ENCODE data around the gene MIPEP.
"Not testable (repeated sequence)": the region's sequence is repeated elsewhere in the genome, so short reads cannot be mapped to it uniquely, and the experiment has no call there.

MIPEP gene

DNA sequence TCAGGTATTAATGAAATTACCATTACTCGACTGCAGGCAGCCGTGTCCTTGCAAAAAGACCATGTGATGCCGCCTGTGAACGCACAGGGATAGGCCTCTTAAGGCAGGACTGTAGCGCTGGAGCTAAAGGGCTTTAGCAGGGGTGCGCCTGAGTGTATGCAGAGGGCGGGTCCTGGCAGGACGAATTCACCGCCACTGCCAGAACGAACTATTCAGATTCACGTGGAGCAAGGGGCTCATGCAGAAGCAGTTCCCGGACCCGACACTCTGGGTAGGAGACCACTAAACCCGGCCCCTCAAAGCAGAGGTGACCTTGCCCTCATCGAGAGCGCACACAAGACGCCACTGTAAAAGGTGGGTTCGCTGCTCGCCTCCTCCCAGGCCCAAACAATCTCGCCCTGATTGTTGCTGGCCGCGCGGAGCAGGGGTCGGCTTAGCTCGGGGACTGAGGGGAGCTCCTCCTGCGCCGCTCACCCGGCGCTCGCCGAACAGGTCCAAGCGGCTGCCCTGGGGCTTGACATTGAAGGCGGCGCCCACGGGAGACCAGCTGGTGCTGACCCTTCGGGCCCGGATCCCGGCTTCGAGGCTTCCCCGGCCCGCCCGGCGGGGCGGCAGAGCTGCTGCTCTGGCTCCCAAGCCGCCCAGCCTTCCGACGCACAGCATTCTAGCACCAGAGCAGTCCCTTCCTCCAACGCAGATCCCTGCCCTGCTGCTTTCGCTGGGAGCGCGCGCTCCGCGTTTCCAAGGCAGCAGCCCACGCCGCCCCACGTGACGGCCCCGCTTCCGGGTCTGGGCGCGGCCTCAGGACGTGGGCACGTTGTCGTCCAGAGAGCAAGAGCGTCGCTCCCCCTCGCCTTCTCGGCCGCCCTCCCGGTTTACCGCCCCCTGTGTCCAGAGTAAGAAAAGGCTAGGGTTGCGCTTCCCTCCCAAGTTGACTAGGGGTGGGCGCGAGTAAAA lies at the start of gene MIPEP:
MIPEP (minus strand) TSS at position 743 of the 957 bp plus-strand sequence; CDS start at position 663, 80 bp downstream.
- FAIRE-seq: peak; percentile 54

- no peak for FAIRE-seq
Measured at GRCh38 chr13:23934520-23934919, 45.3 kb upstream of the MIPEP start.

GRCh38 chr13:23928985-23929384 lies 39.8 kb upstream of the MIPEP start:
- no peak for FAIRE-seq

GRCh38 chr13:23923031-23923430 lies 33.8 kb upstream of the MIPEP start:
- no peak for FAIRE-seq

GRCh38 chr13:23922005-23922932 lies 33.1 kb upstream of the MIPEP start:
- no peak for FAIRE-seq

- peak; percentile 97 for FAIRE-seq
Measured at GRCh38 chr13:23921451-23921888, 32.3 kb upstream of the MIPEP start.

DNA sequence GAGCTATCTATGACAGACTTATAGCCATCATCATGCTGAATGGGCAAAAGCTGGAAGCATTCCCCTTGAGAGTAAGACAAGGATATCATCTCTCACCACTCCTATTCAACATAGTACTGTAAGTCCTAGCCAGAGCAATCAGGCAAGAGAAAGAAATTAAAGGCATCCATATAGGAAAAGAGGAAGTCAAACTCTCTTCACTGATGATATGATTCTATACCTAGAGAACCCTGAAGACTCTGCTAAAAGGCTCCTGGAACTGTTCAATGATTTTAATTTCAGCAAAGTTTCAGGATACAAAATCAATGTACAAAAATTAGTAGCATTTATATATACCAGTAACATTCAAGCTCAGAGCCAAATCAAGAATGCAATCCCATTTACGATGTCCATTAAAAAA lies 29.8 kb upstream of the MIPEP start:
- no peak for FAIRE-seq

GRCh38 chr13:23918208-23918607 lies 29.0 kb upstream of the MIPEP start:
- no peak for FAIRE-seq

GRCh38 chr13:23915308-23915707 lies 26.1 kb upstream of the MIPEP start:
- FAIRE-seq: no peak

GRCh38 chr13:23912469-23912868 lies 23.3 kb upstream of the MIPEP start:
- no peak for FAIRE-seq

- FAIRE-seq: no peak
Measured at GRCh38 chr13:23909606-23910005, 20.4 kb upstream of the MIPEP start.

- no peak for FAIRE-seq
Measured at GRCh38 chr13:23905766-23906165, 16.6 kb upstream of the MIPEP start.

- FAIRE-seq: no peak
Measured at GRCh38 chr13:23903906-23904280, 14.7 kb upstream of the MIPEP start.

DNA sequence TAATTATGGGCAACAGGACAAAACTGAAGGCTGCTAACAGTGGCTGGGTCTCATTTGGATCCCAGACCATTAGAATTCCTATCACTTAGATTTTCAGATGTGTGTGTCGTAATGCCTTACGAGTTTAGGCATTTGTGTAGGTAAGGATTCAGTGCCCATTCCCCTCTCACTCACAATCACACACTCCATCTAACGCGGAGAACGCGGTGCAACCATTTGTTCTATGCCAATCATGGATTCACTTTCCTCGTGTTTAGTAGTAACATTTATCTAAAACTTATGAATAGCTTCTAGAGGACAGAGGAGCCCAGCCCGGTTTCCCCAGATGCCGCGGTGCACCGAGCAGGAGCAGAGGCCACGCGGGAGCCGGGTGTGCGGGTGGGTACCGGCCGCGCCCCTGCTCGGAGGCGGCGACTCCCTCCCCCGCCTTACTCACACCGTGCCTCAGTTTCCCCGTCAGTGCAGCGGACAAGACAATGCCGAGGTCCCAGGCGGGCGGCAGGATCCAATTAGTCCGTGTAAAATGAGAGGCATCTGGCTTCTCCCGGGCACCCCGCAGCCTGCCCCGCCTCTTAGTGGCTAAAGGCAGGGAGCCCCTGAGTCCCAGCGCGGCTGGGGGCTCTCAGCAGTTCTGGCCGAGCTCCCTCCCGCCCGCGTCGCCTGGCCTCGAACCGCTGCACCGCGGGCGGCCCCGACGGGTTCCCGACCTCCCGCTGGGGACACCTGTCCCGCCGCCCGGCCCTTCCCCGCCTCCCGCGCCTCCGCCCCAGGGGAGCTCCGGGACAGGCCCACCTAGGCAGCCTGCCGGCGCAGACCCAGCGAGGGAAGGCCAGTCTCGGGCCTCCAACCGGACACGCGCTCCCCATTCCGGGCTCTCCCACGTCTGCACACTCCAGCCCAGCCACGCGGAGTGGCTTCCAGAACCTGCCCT lies 14.0 kb upstream of the MIPEP start:
- no peak for FAIRE-seq

GRCh38 chr13:23901365-23901764 lies 12.2 kb upstream of the MIPEP start:
- no peak for FAIRE-seq

GRCh38 chr13:23899555-23899954 lies 10.4 kb upstream of the MIPEP start:
- FAIRE-seq: peak; percentile 96

GRCh38 chr13:23898101-23898500 lies 8.9 kb upstream of the MIPEP start:
- no peak for FAIRE-seq

- FAIRE-seq: not testable (repeated sequence)
Measured at GRCh38 chr13:23897452-23897919, 8.3 kb upstream of the MIPEP start, which contains the start of gene C1QTNF9B. Gene C1QTNF9B, minus strand, starts transcription at chr13:23897502.

DNA sequence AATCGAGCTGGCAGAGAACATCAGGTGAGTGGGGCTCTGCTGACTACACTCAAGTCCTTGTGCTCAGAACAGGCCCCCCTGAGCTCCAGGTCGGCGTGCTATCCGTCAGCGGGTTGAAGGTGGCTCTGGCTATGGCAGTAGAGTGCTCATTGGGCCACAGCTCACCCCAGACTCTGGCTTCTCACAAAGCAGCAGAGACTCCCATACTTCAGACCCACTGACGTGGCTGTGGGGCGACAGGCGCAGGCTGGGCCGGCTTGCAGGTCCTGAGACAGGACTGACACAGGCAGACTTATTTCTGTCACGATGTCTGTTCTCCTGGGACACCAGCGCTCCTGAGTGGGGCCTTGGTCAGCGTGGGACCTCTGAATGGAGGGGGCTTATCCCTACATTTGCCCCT lies 5.5 kb upstream of the MIPEP start:
- not testable (repeated sequence) for FAIRE-seq

DNA sequence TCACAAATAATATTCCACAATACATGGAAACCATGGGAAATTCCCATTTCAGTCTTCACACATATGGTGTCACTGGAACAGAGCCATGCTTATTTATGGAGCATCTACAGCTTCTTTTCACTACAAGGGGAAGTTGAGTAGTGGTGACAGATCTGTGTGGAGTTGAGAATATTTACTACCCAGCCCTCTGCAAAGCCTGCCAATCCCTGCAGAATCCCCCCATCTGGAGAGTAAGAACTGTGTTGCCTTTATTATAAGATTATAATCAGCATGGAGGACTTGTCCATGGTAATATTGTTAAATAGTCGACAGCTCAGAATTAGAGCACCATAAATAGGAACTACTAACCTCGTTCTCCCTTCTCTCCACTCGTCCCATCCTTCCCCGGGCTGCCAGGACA lies 4.6 kb upstream of the MIPEP start:
- FAIRE-seq: not testable (repeated sequence)

DNA sequence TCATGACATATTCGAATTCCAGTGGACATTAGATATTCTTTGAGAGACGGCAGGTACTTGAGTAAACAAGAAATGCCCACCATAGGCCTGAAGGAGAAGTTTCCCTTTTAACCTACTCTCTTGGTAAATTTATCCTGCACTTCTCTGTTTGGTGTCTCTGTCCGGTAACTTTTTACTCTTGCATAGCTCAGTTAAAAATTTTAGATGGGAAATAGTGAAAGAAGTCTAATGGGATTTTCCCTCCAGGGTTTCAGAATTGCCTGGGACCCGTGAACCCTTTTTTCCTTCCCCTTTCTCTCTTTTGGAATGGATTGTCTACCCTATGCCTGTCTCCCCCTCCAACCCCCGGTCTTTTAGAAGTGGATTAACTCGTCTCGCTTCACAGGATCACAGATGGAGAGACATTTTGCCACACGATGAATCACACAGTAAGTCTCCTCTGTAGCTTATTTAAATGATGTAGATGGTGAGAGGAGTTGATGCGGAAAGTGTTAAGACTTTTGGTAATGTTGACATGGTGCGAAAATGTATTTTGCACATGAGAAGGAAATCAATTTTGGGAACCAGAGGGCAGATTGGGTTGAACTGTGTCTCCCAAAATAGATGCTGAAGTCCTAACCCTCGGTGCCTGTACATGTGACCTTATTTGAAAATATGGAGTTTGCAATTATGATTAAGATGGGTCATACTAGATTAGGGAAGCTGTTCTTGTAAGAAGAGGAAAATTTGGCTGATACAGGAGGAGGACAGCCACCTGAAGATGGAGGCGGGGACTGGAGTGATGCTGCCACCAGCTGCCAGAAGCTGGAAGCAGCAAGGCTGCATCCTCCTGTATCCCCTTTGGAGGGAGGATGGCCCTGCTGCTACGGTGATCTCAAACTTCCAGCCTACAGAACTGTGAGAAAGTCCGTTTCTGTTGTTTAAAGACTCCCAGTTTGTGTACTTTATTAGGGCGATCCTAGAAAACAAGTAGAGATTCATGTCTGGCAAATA lies 711 bp upstream of the MIPEP start:
- FAIRE-seq: no peak
